Lung (tissue), 12 donors: ENCODE results near the gene CHMP6. TPM values are rescaled to one million over a fixed set of nuclear protein-coding genes. Genes with fewer than 3 reads are reported as not detected.

ENCODE experiments used
- ATAC-seq: fragments of 200-7000 bp; cut with Tn5 transposase; one replicate; pipeline ENCODE4 v1.9.1; 2020; ENCODE audit warnings: moderate number of reproducible peaks; ENCODE audit not compliant: insufficient read depth, low FRiP score
- DNase-seq, 3 donors: peaks; one replicate each; pipeline ENCODE4 v3.0.0-alpha.2; 2013 to 2017
- H3K27ac ChIP-seq, 2 donors: one replicate each; pipeline ENCODE4 v1.5.1; 2013; ENCODE audit warnings: mild to moderate bottlenecking in 2 of 2, moderate library complexity in 2 of 2, control low read depth in 1 of 2, inconsistent platforms in 1 of 2, low read depth in 1 of 2, low read length in 1 of 2
- H3K27me3 ChIP-seq, 3 donors: one replicate each; pipeline ENCODE4 v1.5.1; 2013; ENCODE audit warnings: low read length in 2 of 3; ENCODE audit not compliant: control insufficient read depth in 3 of 3, insufficient read depth in 3 of 3
- H3K36me3 ChIP-seq, 4 donors: one replicate each; pipeline ENCODE4 v1.5.1; 2013; ENCODE audit warnings: low read length in 4 of 4, mild to moderate bottlenecking in 1 of 4, moderate library complexity in 1 of 4; ENCODE audit not compliant: control insufficient read depth in 4 of 4, insufficient read depth in 4 of 4
- H3K4me1 ChIP-seq, 5 donors: one replicate each; pipeline ENCODE4 v1.5.1; 2013; ENCODE audit warnings: low read length in 5 of 5, mild to moderate bottlenecking in 2 of 5, moderate library complexity in 1 of 5; ENCODE audit not compliant: control insufficient read depth in 5 of 5, insufficient read depth in 5 of 5
- H3K4me3 ChIP-seq: one replicate; pipeline ENCODE4 v1.5.1; 2013; ENCODE audit warnings: mild to moderate bottlenecking, control low read depth, moderate library complexity
- H3K9ac ChIP-seq, 2 donors: one replicate each; pipeline ENCODE4 v1.5.1; 2013; ENCODE audit warnings: low read length in 2 of 2, control low read depth in 1 of 2; ENCODE audit not compliant: insufficient read depth in 1 of 2
- H3K9me3 ChIP-seq, 4 donors: one replicate each; pipeline ENCODE4 v1.5.1; 2013; ENCODE audit warnings: low read length in 3 of 4, mild to moderate bottlenecking in 1 of 4, moderate library complexity in 1 of 4; ENCODE audit not compliant: control insufficient read depth in 4 of 4, insufficient read depth in 3 of 4
- CTCF ChIP-seq: IDR thresholded peaks from 2 replicates; pipeline ENCODE4 v1.5.1; 2012; ENCODE audit warnings: mild to moderate bottlenecking; ENCODE audit errors: control extremely low read depth, extremely low read depth
- WGBS, 2 donors: extraction: QIAGEN DNeasy Blood & Tissue Kit; methylation state at CpG; one replicate each; pipeline ENCODE4 v1.1.7; 2013; 5-methylcytosine and 5-hydroxymethylcytosine counted together
- polyA plus RNA-seq, 2 donors: library from polyadenylated mRNA; stranded (reverse); fragments of 200-250 nt; gene quantifications; one replicate each; pipeline ENCODE4 v1.2.1, GENCODE V29; 2013
- total RNA-seq, 2 donors: library from RNA; depleted of rRNA in 1 of 2; stranded (reverse); fragments of >200 nt in 1 of 2; gene quantifications; one replicate each; pipeline ENCODE4 v1.2.1, GENCODE V29; 2014 to 2021
- donor health status: control.
- donor health status: control.
- donor health status: Bipolar disorder and iron deficiency.
- donor health status: healthy.
- donor health status: DM: yes; HTN: yes; CAD: no.

Gene CHMP6
- total and polyA plus RNA-seq, 4 donors: 18.2 to 36.3 (median 32.2) TPM

DNA sequence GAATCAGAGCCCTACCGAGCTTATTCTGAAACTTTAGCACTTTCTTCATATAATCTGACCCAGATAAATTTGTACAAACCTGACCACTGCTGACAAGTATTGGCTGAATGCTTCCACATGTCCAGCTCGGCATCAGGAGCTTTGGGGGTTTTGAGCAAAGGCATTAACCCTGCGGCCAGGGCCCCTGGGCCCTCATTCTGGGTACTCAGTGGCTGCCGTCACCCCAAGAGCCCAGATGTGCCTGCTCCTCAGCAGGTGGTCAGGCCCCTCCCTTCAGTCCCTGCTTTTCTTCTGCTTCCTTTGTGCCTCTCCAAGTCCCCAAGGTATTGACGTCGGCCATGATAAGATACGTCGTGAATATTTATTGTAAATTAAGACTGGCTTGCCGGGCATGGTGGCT, 47.3 kb upstream of the CHMP6 start:
- no peaks in the 10 kb centered on the region for H3K9me3 ChIP-seq
- peaks cover 2 to 25% (median 9%) of the 10 kb centered on the region in 4 donors for H3K36me3 ChIP-seq
- no peak for ATAC-seq
- no peak overlapping the region for H3K27ac ChIP-seq
- H3K4me1 ChIP-seq: peaks cover 0 to 52% (median 21%) of the 10 kb centered on the region in 5 donors
- no peak for DNase-seq
- no peak overlapping the region for H3K4me3 ChIP-seq
- no peak for TF ChIP-seq CTCF
- H3K9ac ChIP-seq: no peak overlapping the region
- H3K27me3 ChIP-seq: no peaks in the 10 kb centered on the region
- WGBS, 2 donors: 94 to 97% methylated on average over 9 of the region's 9 CpGs

- no peak for TF ChIP-seq CTCF
- WGBS, 2 donors: 96 to 97% methylated on average over 17 of the region's 17 CpGs
- no peaks in the 10 kb centered on the region for H3K9me3 ChIP-seq
- H3K4me1 ChIP-seq: peaks cover 0 to 56% (median 23%) of the 10 kb centered on the region in 5 donors
- peaks cover 2 to 32% (median 9%) of the 10 kb centered on the region in 4 donors for H3K36me3 ChIP-seq
- no peak for DNase-seq
- no peaks in the 10 kb centered on the region for H3K27me3 ChIP-seq
- no peak overlapping the region for H3K4me3 ChIP-seq
- no peak for ATAC-seq
- H3K9ac ChIP-seq: no peak overlapping the region
- no peak overlapping the region for H3K27ac ChIP-seq
These were observed 45.9 kb upstream of the CHMP6 start for GRCh38 chr17:80945736-80946135.

DNA sequence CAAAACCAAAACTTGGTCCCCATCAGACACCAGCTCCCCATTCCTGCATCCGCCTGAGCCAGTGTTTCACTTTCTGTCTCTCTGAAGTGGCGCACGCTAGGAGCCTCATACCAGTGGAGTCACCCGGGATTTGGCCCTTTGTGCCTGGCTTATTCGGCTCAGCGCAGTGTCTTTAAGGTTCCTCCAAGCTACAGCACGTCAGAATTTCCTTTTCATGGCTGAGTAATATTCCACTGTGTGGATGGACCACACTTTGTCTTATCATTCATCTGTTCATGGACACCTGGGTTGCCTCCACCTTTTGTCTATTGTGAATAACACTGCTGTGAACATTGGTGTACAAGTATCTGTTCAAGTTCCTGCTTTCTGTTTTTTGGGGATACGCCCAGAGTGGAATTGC, 45.2 kb upstream of the CHMP6 start:
- Histone ChIP-seq H3K27ac (no peak overlapping the region), H3K4me1 (peaks cover 0 to 50% (median 21%) of the 10 kb centered on the region in 5 donors), H3K9me3 (no peaks in the 10 kb centered on the region), H3K4me3 (no peak overlapping the region), H3K9ac (no peak overlapping the region), H3K36me3 (peaks cover 2 to 36% (median 9%) of the 10 kb centered on the region in 4 donors), H3K27me3 (no peaks in the 10 kb centered on the region)
- no peak for TF ChIP-seq CTCF
- ATAC-seq (no peak), DNase-seq (no peak)
- 95 to 99% methylated on average over 8 of the region's 8 CpGs for WGBS, 2 donors
